Central memory CD8-positive, alpha-beta T cell (primary cell): ENCODE data around the gene MEI4.
A peak's percentile ranks its signal among the peaks of the same experiment; 100 is the strongest.
"Not testable (repeated sequence)": the region's sequence is repeated elsewhere in the genome, so short reads cannot be mapped to it uniquely, and the experiment has no call there.

Experiments
- ATAC-seq: fragments of 150-1000 bp; cut with Tn5 transposase; replicated peaks from 2 replicates; pipeline ENCODE4 v1.10.0; 2022; ENCODE audit warnings: mild to moderate bottlenecking, moderate FRiP score, moderate number of reproducible peaks; ENCODE audit not compliant: poor library complexity, severe bottlenecking; ENCODE audit errors: extremely low read depth
- DNase-seq, 2 donors: peaks; one replicate each; pipeline ENCODE4 v3.0.0; 2021; ENCODE audit warnings: low spot score in 2 of 2
- H3K27ac Mint-ChIP-seq: one replicate; pipeline ENCODE4 v1.8.0; 2022; ENCODE audit warnings: low read depth, mild to moderate bottlenecking, moderate library complexity, mixed read lengths
- H3K27me3 Mint-ChIP-seq: one replicate; pipeline ENCODE4 v1.8.0; 2022; ENCODE audit warnings: mixed read lengths
- H3K36me3 Mint-ChIP-seq: one replicate; pipeline ENCODE4 v1.8.0; 2022; ENCODE audit warnings: mild to moderate bottlenecking, moderate library complexity, mixed read lengths; ENCODE audit not compliant: insufficient read depth
- H3K4me1 Mint-ChIP-seq: one replicate; pipeline ENCODE4 v1.8.0; 2022; ENCODE audit warnings: mixed read lengths
- H3K4me3 Mint-ChIP-seq: one replicate; pipeline ENCODE4 v1.8.0; 2022; ENCODE audit warnings: mild to moderate bottlenecking, moderate library complexity, mixed read lengths
- H3K9me3 Mint-ChIP-seq: one replicate; pipeline ENCODE4 v1.8.0; 2022; ENCODE audit warnings: mixed read lengths

The MEI4 gene

GRCh38 chr6:77700095-77700494 is 47.3 kb downstream of the MEI4 start:
- ATAC-seq, DNase-seq, H3K4me1 Mint-ChIP-seq, H3K27me3 Mint-ChIP-seq, H3K9me3 Mint-ChIP-seq, H3K27ac Mint-ChIP-seq, H3K4me3 Mint-ChIP-seq, H3K36me3 Mint-ChIP-seq: not testable (repeated sequence)

- Mint-ChIP-seq H3K36me3 (no peaks in the 10 kb centered on the region), H3K27ac (no peak overlapping the region), H3K27me3 (no peaks in the 10 kb centered on the region), H3K4me1 (no peaks in the 10 kb centered on the region), H3K4me3 (no peak overlapping the region), H3K9me3 (peaks cover 17% of the 10 kb centered on the region)
- no peak for DNase-seq
- ATAC-seq, result no peak
Observed at GRCh38 chr6:77707603-77708002, 54.8 kb downstream of the MEI4 start.

- ATAC-seq (no peak), DNase-seq (no peak)
- peaks cover 16% of the 10 kb centered on the region for H3K9me3 Mint-ChIP-seq
- no peak overlapping the region for H3K4me3 Mint-ChIP-seq
- no peaks in the 10 kb centered on the region for H3K27me3 Mint-ChIP-seq
- H3K36me3 Mint-ChIP-seq, result no peaks in the 10 kb centered on the region
- no peaks in the 10 kb centered on the region for H3K4me1 Mint-ChIP-seq
- H3K27ac Mint-ChIP-seq, result no peak overlapping the region
Observed at GRCh38 chr6:77715588-77715987, 62.7 kb downstream of the MEI4 start.

- Mint-ChIP-seq H3K27me3 (no peaks in the 10 kb centered on the region), H3K27ac (no peak overlapping the region), H3K36me3 (no peaks in the 10 kb centered on the region), H3K4me1 (no peaks in the 10 kb centered on the region), H3K4me3 (no peak overlapping the region), H3K9me3 (peaks cover 14% of the 10 kb centered on the region)
- no peak for ATAC-seq
- DNase-seq, result no peak
Observed at GRCh38 chr6:77716311-77716710, 63.5 kb downstream of the MEI4 start.

- peak in 1 of 2 donors; percentile 8 for DNase-seq
- not testable (repeated sequence) for H3K27me3 Mint-ChIP-seq, ATAC-seq, H3K36me3 Mint-ChIP-seq, H3K4me3 Mint-ChIP-seq, H3K27ac Mint-ChIP-seq, H3K4me1 Mint-ChIP-seq
- peaks cover 19% of the 10 kb centered on the region for H3K9me3 Mint-ChIP-seq
Observed at GRCh38 chr6:77736010-77736409, 83.2 kb downstream of the MEI4 start.

GRCh38 chr6:77740380-77740779 is 87.5 kb downstream of the MEI4 start:
- H3K4me1 Mint-ChIP-seq, result no peaks in the 10 kb centered on the region
- no peaks in the 10 kb centered on the region for H3K27me3 Mint-ChIP-seq
- no peak overlapping the region for H3K27ac Mint-ChIP-seq
- ATAC-seq (no peak), DNase-seq (no peak)
- no peak overlapping the region for H3K4me3 Mint-ChIP-seq
- H3K36me3 Mint-ChIP-seq, result no peaks in the 10 kb centered on the region
- H3K9me3 Mint-ChIP-seq, result peaks cover 14% of the 10 kb centered on the region

GRCh38 chr6:77752156-77752555 is 99.3 kb downstream of the MEI4 start:
- H3K4me3 Mint-ChIP-seq, ATAC-seq, H3K27ac Mint-ChIP-seq, H3K4me1 Mint-ChIP-seq, H3K27me3 Mint-ChIP-seq, DNase-seq, H3K36me3 Mint-ChIP-seq: not testable (repeated sequence)
- peaks cover 27% of the 10 kb centered on the region for H3K9me3 Mint-ChIP-seq

GRCh38 chr6:77762386-77762785 is 109.5 kb downstream of the MEI4 start:
- no peak overlapping the region for H3K4me3 Mint-ChIP-seq
- no peak overlapping the region for H3K27ac Mint-ChIP-seq
- no peaks in the 10 kb centered on the region for H3K36me3 Mint-ChIP-seq
- no peak for DNase-seq
- H3K27me3 Mint-ChIP-seq, result no peaks in the 10 kb centered on the region
- H3K9me3 Mint-ChIP-seq, result peaks cover 11% of the 10 kb centered on the region
- no peak for ATAC-seq
- H3K4me1 Mint-ChIP-seq, result no peaks in the 10 kb centered on the region

- H3K27me3 Mint-ChIP-seq, result no peaks in the 10 kb centered on the region
- H3K9me3 Mint-ChIP-seq, result peaks cover 11% of the 10 kb centered on the region
- H3K4me1 Mint-ChIP-seq, result no peaks in the 10 kb centered on the region
- H3K4me3 Mint-ChIP-seq, result no peak overlapping the region
- H3K27ac Mint-ChIP-seq, result no peak overlapping the region
- no peak for ATAC-seq
- no peaks in the 10 kb centered on the region for H3K36me3 Mint-ChIP-seq
- DNase-seq, result no peak
Observed at GRCh38 chr6:77763124-77763523, 110.3 kb downstream of the MEI4 start.

GRCh38 chr6:77764364-77764763 is 111.5 kb downstream of the MEI4 start:
- H3K4me1 Mint-ChIP-seq, result no peaks in the 10 kb centered on the region
- H3K36me3 Mint-ChIP-seq, result no peaks in the 10 kb centered on the region
- no peak overlapping the region for H3K4me3 Mint-ChIP-seq
- DNase-seq (no peak), ATAC-seq (no peak)
- no peak overlapping the region for H3K27ac Mint-ChIP-seq
- no peaks in the 10 kb centered on the region for H3K27me3 Mint-ChIP-seq
- peaks cover 10% of the 10 kb centered on the region for H3K9me3 Mint-ChIP-seq

- no peaks in the 10 kb centered on the region for H3K27me3 Mint-ChIP-seq
- ATAC-seq (no peak), DNase-seq (no peak)
- H3K4me1 Mint-ChIP-seq, result no peaks in the 10 kb centered on the region
- H3K4me3 Mint-ChIP-seq, result no peak overlapping the region
- no peak overlapping the region for H3K27ac Mint-ChIP-seq
- no peaks in the 10 kb centered on the region for H3K36me3 Mint-ChIP-seq
- peaks cover 6% of the 10 kb centered on the region for H3K9me3 Mint-ChIP-seq
Observed at GRCh38 chr6:77773157-77773822, 120.5 kb downstream of the MEI4 start.

GRCh38 chr6:77774457-77774856 is 121.6 kb downstream of the MEI4 start:
- Mint-ChIP-seq H3K9me3 (peaks cover 15% of the 10 kb centered on the region), H3K27me3 (no peaks in the 10 kb centered on the region), H3K4me3 (no peak overlapping the region), H3K4me1 (no peaks in the 10 kb centered on the region), H3K36me3 (no peaks in the 10 kb centered on the region), H3K27ac (no peak overlapping the region)
- DNase-seq (no peak), ATAC-seq (no peak)

GRCh38 chr6:77776441-77776840 is 123.6 kb downstream of the MEI4 start:
- H3K36me3 Mint-ChIP-seq, result no peaks in the 10 kb centered on the region
- H3K27me3 Mint-ChIP-seq, result no peaks in the 10 kb centered on the region
- H3K27ac Mint-ChIP-seq, result no peak overlapping the region
- H3K4me3 Mint-ChIP-seq, result no peak overlapping the region
- H3K4me1 Mint-ChIP-seq, result no peaks in the 10 kb centered on the region
- H3K9me3 Mint-ChIP-seq, result peaks cover 9% of the 10 kb centered on the region
- DNase-seq (no peak), ATAC-seq (no peak)
